Uterus (tissue), 2 donors: ENCODE data around the gene FUCA2.

Source experiments
- CTCF ChIP-seq, 4 experiments: fragments of 200-600 bp in 2 of 4; fragments of 450-650 bp in 2 of 4; sonication (generic) in 2 of 4; IDR thresholded peaks; one replicate each; pipeline ENCODE4 v1.5.1; 2016 to 2019; ENCODE audit warnings: antibody characterized with exemption in 4 of 4, mild to moderate bottlenecking in 2 of 4, moderate library complexity in 1 of 4
- POLR2A ChIP-seq, 2 donors: fragments of 450-650 bp; IDR thresholded peaks; one replicate each; pipeline ENCODE4 v1.6.1; 2016; ENCODE audit warnings: antibody characterized with exemption in 2 of 2, mild to moderate bottlenecking in 1 of 2, moderate library complexity in 1 of 2

GRCh38 chr6:143451531-143451930 is 60.0 kb downstream of the FUCA2 start:
- TF ChIP-seq CTCF (IDR thresholded peaks at IDR 0.05): no peak
- no peak for TF ChIP-seq POLR2A (IDR thresholded peaks at IDR 0.05)
